MCF 10A (cell line): ENCODE measurements around the gene DOLK. TPM values are rescaled to one million over a fixed set of nuclear protein-coding genes. Genes with fewer than 3 reads are reported as not detected.
A peak's percentile ranks its signal among the peaks of the same experiment; 100 is the strongest.

Experiments
- BruUV-seq: library from RNA; stranded (reverse); fragments of 400-500 nt; replicated peaks from 2 replicates; lab custom pipeline; 2021; lab: Mats Ljungman, UMichigan
- CTCF ChIA-PET: fragments of 300-600 bp; sonication (Branson Sonifier 250); formaldehyde crosslinking; extraction: SDS; loops from one replicate; lab custom pipeline; 2021; ENCODE audit warnings: antibody characterized with exemption, inconsistent platforms; lab: Yijun Ruan, JAX
- POLR2A ChIA-PET: fragments of 300-600, 350-650 bp; sonication (Branson Sonifier 250); formaldehyde crosslinking; extraction: SDS; loops from one replicate; lab custom pipeline; 2020; ENCODE audit warnings: antibody characterized with exemption, inconsistent platforms; lab: Yijun Ruan, JAX
- DNase-seq: peaks from one replicate; pipeline ENCODE4 v3.0.0-alpha.2; 2018; ENCODE audit not compliant: unreplicated experiment
- H3K27ac Mint-ChIP-seq: one replicate; pipeline ENCODE4 v1.8.0; 2022; ENCODE audit warnings: mild to moderate bottlenecking, low read depth, mixed read lengths; ENCODE audit not compliant: unreplicated experiment
- H3K27me3 Mint-ChIP-seq: one replicate; pipeline ENCODE4 v1.8.0; 2022; ENCODE audit warnings: mixed read lengths; ENCODE audit not compliant: insufficient read depth, unreplicated experiment
- H3K36me3 Mint-ChIP-seq: one replicate; pipeline ENCODE4 v1.8.0; 2022; ENCODE audit warnings: mild to moderate bottlenecking, moderate library complexity, mixed read lengths; ENCODE audit not compliant: insufficient read depth, unreplicated experiment
- H3K4me1 Mint-ChIP-seq: one replicate; pipeline ENCODE4 v1.8.0; 2022; ENCODE audit warnings: mixed read lengths; ENCODE audit not compliant: insufficient read depth, unreplicated experiment
- H3K4me3 Mint-ChIP-seq: one replicate; pipeline ENCODE4 v1.8.0; 2022; ENCODE audit warnings: mild to moderate bottlenecking, moderate library complexity, mixed read lengths; ENCODE audit not compliant: unreplicated experiment
- H3K9me3 Mint-ChIP-seq: one replicate; pipeline ENCODE4 v1.8.0; 2022; ENCODE audit warnings: mixed read lengths; ENCODE audit not compliant: unreplicated experiment
- intact Hi-C: fragments of 100-400 bp; cut with micrococcal nuclease; formaldehyde crosslinking; loops from 2 replicates; pipeline ENCODE4 v1.14.1; 2022
- total RNA-seq: library from RNA; stranded (reverse); gene quantifications from 2 replicates; pipeline ENCODE4 v1.2.3, GENCODE V29; 2022
- TF ChIP-seq, protein P1 (sequence below): fragments of 200-600 bp; IDR thresholded peaks from one replicate; pipeline ENCODE4 v1.8.0; 2022; ENCODE audit warnings: antibody characterized with exemption, mild to moderate bottlenecking; ENCODE audit not compliant: unreplicated experiment

The DOLK gene
- total RNA-seq, 1 experiment from 2014 or later = 12.0 TPM

DNA sequence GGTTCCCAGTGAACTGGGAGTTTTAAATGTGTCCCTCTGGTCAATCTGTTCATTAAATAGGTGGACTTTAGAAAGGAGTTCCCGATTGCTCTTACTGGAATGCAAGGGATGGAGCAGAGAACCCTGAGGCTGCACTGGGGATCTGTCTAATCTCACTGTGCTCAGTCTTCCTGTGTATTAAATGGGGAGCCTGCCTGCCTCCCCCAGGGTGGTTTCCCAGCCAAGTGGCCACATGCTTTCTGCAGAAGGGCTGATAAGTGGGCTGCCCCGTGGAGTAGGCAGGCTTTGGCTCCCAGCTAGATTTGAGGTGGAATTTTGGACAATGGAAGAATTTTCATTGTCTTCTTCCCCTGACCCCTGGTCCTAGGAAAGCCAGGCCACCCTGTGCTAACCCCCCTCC lies 40.7 kb downstream of the DOLK start:
- BruUV-seq = no TSS peak
- peaks cover 35% of the 10 kb centered on the region for H3K36me3 Mint-ChIP-seq
- intact Hi-C loops = no loop called here
- H3K4me1 Mint-ChIP-seq = peaks cover 24% of the 10 kb centered on the region
- CTCF ChIA-PET = interaction anchor here (0.6 to 2.1 kb wide), 2 partner anchors 19 to 25 kb away, joined by 3 to 5 read pairs; partner anchors contain the start of gene KYAT1
- no peaks in the 10 kb centered on the region for H3K9me3 Mint-ChIP-seq
- H3K27me3 Mint-ChIP-seq = no peaks in the 10 kb centered on the region
- POLR2A ChIA-PET = no interaction called here
- DNase-seq = no peak
- TF ChIP-seq, protein P1, sequence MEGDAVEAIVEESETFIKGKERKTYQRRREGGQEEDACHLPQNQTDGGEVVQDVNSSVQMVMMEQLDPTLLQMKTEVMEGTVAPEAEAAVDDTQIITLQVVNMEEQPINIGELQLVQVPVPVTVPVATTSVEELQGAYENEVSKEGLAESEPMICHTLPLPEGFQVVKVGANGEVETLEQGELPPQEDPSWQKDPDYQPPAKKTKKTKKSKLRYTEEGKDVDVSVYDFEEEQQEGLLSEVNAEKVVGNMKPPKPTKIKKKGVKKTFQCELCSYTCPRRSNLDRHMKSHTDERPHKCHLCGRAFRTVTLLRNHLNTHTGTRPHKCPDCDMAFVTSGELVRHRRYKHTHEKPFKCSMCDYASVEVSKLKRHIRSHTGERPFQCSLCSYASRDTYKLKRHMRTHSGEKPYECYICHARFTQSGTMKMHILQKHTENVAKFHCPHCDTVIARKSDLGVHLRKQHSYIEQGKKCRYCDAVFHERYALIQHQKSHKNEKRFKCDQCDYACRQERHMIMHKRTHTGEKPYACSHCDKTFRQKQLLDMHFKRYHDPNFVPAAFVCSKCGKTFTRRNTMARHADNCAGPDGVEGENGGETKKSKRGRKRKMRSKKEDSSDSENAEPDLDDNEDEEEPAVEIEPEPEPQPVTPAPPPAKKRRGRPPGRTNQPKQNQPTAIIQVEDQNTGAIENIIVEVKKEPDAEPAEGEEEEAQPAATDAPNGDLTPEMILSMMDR = no peak
- no peak overlapping the region for H3K4me3 Mint-ChIP-seq
- H3K27ac Mint-ChIP-seq = peak overlapping the region; percentile 50

DNA sequence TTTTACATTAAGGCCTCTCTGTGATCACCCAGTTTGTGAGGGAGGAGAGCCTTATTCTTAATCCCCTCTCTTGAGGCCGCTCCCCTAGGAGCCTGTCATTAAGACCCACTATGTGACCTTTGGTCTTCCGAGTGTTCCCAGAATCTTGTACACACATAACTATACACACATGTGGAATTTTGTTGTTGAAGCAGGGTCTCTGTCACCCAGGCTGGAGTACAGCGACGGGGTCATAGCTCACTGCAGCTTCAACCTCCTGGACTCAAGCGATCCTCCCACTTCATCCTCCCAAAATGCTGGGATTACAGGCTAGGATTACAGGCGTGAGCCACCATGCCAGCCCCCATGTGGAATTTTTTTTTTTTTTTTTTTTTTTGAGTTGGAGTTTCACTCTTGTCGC lies 41.4 kb downstream of the DOLK start:
- intact Hi-C loops = no loop called here
- Mint-ChIP-seq H3K27ac (no peak overlapping the region), H3K27me3 (no peaks in the 10 kb centered on the region), H3K36me3 (peaks cover 35% of the 10 kb centered on the region), H3K9me3 (no peaks in the 10 kb centered on the region), H3K4me1 (peaks cover 18% of the 10 kb centered on the region), H3K4me3 (no peak overlapping the region)
- no TSS peak for BruUV-seq
- ChIA-PET CTCF (interaction anchor here (0.6 to 0.7 kb wide), 3 partner anchors 14 to 54 kb away, joined by 3 to 4 read pairs (median 3); no protein-coding TSS in a partner anchor), POLR2A (no interaction called here)
- TF ChIP-seq, protein P1 = no peak
- no peak for DNase-seq

DNA sequence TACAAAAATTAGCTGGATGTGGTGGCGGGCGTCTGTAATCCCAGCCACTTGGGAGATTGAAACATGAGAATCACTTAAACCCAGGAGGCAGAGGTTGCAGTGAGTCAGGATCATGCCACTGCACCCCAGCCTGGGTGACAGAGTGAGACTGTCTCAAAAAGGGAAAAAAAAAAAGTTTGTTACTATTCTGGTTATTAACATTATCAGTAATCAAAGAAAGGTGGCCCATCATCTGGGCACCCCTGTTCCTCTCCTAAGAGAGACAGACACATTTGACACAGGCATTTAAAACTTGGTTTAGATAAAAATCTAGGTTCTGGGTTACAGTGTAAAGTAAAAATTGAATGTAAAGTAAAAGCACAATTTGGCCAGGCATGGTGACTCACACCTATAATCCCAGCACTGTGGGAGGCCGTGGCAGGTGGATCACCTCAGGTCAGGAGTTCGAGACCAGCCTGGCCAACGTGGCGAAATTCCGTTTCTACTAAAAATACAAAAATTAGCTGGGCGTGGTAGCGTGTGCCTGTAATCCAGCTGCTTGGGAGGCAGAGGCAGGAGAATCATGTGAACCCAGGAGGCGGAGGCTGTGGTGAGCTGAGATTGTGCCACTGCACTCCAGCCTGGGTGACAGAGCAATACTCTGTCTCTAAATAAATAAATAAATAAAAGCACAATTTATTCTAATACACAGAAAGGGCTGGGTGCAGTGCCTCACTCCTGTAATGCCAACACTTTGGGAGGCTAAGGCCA lies 43.4 kb downstream of the DOLK start:
- H3K27ac Mint-ChIP-seq = peak overlapping the region; percentile 64
- no peaks in the 10 kb centered on the region for H3K27me3 Mint-ChIP-seq
- ChIA-PET POLR2A (interaction anchor here (1.1 to 4.8 kb wide), 3 partner anchors 8 to 22 kb away, joined by 6 to 26 read pairs (median 7); partner anchors contain the start of genes KYAT1 and LRRC8A), CTCF (no interaction called here)
- peak; percentile 51 for DNase-seq
- intact Hi-C loops = no loop called here
- H3K36me3 Mint-ChIP-seq = peaks cover 17% of the 10 kb centered on the region
- peaks cover 28% of the 10 kb centered on the region for H3K4me1 Mint-ChIP-seq
- no TSS peak for BruUV-seq
- TF ChIP-seq, protein P1 = no peak
- H3K4me3 Mint-ChIP-seq = no peak overlapping the region
- no peaks in the 10 kb centered on the region for H3K9me3 Mint-ChIP-seq

DNA sequence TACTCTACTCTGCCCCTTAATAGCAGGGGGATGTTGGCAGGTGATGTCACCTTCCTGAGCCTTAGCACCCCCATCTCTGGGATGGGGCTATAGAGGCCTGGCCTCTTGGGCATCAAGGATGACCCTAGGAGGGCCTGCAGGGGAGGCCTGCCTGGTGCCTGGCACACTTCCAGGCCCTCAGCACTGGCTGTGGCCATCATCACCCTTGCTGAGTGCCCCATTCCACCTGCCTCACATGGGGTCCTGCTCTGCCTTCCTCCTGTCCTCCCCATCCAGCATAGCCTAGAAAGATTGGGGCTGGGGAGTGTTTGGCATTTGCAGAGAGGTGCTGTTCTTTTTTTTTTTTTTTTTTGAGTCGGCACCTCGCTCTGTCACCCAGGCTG lies 44.3 kb downstream of the DOLK start:
- Mint-ChIP-seq H3K27me3 (no peaks in the 10 kb centered on the region), H3K27ac (peak overlapping the region; percentile 75), H3K4me3 (no peak overlapping the region), H3K4me1 (peaks cover 28% of the 10 kb centered on the region), H3K36me3 (peaks cover 19% of the 10 kb centered on the region), H3K9me3 (no peaks in the 10 kb centered on the region)
- BruUV-seq = no TSS peak
- intact Hi-C loops = no loop called here
- no peak for DNase-seq
- CTCF ChIA-PET = interaction anchor here (1.5 to 2.7 kb wide), 2 partner anchors 9 to 25 kb away, joined by 5 to 10 read pairs; no protein-coding TSS in a partner anchor
- POLR2A ChIA-PET = interaction anchor here (0.9 to 4.8 kb wide), 4 partner anchors 9 to 214 kb away, joined by 3 to 40 read pairs (median 16); partner anchors contain the start of genes KYAT1, LRRC8A and SET
- TF ChIP-seq, protein P1 = no peak
